Astrocyte of the hippocampus (primary cell): ENCODE data around the gene AIM2.

Experiments
- DNase-seq: peaks from one replicate; pipeline ENCODE4 v3.0.0; 2011; ENCODE audit warnings: low read depth, low spot score

AIM2 gene

DNA sequence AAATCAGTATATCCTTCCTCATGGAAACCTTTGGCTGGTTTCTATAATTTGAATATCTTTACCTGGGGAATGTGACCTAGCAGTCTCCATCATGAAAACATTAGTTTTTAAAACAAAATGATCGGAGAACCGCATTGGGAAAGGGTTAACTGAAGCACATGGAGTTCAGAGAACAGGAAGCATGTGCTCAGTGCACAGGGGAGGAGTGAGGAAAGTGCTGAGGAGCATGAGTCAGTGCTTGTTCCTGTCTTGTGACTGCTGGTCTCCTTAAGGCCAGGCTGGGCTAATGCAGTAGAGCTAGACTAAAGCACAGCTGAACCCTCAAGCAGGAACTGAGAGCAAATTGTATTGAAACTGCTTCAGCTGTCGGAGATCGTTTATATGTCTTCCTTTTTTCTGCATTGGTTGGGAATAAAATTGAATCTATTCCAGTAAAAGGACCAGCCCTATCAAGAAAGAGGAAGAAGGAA is 61.1 kb downstream of the AIM2 start:
- peak; percentile 68 for DNase-seq

DNA sequence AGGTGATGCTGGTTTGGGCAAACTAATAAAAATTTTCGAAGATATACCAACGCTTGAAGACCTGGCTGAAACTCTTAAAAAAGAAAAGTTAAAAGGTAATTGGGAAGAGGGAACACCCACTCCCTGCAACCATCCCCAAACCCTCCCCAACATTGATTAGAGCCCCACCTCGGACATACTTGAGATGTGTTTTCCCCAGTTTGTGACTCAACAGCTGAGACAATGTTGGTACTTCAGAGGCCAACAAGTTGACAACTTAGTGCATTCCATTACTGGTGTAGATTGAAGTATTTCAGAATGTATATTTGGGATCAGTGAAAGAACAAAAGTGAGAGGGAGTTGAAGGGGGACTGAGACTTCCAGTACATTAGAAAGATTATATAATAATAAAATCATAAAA is 61.7 kb downstream of the AIM2 start:
- DNase-seq, result no peak

DNA sequence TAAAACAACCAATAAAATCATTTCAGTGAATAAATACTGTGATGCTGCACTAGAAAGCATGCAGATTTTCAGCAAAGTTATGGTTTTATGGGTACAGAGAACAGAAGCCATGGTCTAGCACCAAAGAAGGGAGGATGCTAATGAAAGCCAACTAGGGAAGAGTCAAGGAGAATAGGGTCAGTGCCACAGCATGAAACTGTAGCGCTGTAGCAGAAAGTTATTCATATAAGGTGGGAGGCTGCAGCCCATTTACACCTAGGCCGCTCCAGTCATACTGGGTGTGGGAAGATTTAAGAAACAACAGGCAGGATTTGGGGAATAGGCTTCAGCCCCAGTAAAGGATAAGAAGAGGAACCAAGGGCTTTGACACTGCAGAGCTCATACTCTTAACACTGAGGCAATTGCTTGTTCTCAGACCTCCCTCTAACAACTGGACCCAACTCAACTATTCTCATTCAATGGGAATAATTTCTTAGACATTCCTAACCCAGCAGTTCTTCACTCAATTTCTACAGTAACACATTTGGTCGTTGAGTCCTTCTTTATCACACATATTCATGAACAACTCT is 62.5 kb downstream of the AIM2 start:
- DNase-seq, result no peak

DNA sequence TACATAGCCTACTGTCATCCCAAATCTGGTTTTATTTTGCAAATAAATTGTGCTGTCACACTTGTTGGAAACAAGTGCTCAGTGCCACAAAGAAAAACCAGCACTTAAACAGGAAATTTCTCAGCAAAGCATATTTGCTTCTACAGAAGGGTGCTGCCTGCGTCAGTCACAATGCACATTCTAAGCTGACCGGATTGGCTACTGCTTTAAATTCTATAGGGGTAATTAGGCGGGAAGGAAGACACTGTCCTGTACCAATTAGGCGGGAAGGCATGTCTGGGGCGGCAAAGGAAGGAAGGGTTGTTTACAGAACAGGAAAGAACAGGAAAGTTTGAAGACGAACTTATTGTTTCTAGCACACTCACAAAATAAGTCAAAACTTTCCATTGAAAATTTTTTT is 64.1 kb downstream of the AIM2 start:
- peak; percentile 21 for DNase-seq
